Measurements from ENCODE around the gene BARHL1.

- TF ChIP-seq CTCF (IDR thresholded peaks at IDR 0.05 in 4 of 5, conservative IDR thresholded peaks at IDR 0.05 in 1 of 5): no peak
- TF ChIP-seq POLR2A (IDR thresholded peaks at IDR 0.05): no peak
Observed at GRCh38 chr9:132552041-132552440, 30.4 kb upstream of the BARHL1 start.

All from gastrocnemius medialis (tissue), 4 donors.